GM21529 (cell line): ENCODE measurements around the gene TCEA2.
A peak's percentile ranks its signal among the peaks of the same experiment; 100 is the strongest.
"Not testable (repeated sequence)": the region's sequence is repeated elsewhere in the genome, so short reads cannot be mapped to it uniquely, and the experiment has no call there.

Experiments used
- ATAC-seq: cut with Tn5 transposase; IDR thresholded peaks from one replicate; pipeline ENCODE4 v1.9.1; 2021; ENCODE audit not compliant: unreplicated experiment

TCEA2 gene

DNA sequence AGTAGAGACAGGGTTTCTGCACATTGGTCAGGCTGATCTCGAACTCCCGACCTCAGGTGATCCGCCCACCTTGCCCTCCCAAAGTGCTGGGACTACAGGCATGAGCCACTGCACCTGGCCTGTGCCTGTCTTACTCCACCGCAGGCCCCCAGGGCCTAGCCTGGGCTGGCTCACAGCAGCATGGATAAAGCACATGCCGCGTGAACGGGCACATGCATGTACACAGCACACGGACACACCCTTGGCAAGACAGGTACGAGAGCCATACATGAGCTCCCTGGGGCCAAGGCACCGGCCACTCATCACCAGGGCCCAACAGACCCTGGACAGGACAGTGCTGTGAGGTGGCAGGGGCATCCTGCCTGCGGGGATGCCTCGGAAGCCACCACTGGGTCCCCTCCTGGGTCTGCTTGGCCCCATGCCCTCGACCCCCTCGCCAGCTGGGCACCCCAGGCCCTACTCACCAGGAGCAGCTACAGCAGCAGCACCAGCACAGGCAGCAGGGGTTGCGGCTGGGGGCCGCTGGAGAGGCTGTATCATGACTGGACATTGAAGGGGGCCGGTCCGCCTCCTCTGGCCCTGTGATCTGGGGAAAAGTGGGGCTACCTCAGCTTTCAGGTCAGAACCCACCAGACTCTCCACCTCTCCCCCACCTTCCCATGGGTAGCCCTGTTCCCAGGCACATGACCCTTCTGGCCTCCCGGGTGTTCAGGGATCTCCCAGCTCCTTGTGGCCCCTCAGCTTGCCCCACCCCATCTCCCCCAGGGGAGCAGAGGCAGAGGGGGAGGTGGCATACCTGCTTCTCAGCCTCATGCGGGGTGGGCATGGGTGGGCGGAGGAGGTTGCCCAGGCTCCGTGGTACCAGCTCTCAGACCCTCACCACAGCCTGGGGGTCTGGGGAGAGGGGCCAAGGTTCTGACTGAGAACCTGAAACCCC lies 13.3 kb downstream of the TCEA2 start:
- ATAC-seq, result no peak

DNA sequence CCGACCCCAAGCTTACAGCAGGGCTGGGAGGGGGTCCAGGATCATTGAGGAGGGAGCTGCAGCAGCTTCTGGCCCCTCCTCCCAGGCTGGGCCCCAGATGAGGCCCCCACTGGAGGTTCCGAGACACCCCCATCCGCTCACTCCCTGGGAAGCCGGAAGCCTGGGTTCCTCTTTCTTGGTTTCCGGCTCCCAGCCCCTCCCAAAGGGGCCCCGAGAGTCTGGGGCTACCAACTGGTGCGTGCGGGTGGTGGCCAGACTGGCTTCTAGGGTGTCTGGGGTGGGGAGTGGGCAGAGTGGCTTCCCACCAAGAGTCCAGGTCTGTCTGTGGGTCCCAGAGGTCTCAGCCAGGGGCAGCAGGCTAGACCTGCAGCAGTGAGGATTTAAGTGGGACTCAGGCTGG lies 14.1 kb downstream of the TCEA2 start:
- peak; percentile 24 for ATAC-seq

DNA sequence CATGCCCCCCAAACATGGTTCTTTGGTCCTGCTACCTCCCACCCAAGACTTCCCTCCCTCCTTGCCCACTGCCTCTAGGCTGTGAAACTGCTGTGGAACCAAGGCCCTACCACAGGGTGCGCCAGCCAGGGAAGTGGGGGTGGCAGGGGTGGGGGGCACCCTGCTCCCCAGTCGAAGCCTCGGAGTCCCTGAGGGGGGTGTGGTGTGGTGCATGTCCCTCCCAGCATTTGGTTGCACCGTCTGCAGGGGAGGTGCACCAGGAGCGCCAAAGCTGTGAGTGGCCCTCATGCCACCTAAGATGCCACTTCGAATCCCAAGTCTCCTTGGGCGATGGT lies 14.5 kb downstream of the TCEA2 start:
- no peak for ATAC-seq

DNA sequence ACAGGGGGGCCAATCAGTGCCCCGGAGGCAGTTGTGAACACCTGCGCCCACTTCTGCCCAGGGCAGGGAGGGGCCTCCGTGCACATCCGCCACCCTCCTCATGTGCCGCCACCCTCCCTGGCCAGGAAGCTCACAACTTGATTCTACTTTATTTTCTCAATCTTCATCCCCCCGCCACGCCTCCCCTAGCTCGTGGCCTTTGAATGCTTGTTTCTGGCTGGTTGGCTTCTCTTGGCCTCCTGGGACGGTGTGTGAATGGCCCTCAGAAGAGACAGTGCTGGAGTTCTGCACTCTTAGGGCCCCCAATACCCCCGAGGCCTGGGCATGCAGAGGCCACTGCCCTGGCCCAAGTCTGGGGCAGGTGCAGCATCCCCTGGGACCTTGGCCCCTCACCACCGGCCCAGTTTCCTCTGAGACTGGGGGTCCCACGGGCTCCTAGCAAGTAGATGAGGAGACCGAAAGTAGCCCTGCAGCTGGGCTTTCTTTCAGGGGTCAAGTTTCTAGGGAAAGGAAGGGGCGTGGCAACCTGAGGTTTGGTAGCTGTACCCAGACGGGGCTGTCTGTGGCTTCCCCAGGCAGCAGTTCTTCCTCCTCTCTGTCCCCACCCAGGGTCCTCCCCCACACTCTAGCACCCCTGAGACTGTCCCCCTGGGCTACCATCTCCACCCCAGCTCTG lies 15.0 kb downstream of the TCEA2 start:
- ATAC-seq, result no peak

DNA sequence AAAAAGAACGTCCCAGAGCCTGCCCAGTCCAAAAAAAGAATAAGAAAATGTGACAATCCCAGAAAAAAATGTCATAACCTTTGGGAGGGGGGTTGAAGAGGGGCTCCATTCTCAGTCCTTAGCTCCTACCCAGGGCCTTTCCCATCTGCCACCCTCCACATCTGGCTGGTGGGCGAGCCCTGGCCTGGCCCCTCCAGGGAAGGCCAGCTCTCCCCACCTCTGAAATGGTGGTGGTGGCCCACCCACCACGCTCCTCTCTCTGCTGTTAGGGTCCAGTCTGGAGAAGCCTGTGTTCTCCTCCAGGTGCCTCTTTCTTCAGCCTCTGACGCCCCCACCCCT lies 15.9 kb downstream of the TCEA2 start:
- ATAC-seq, result no peak

DNA sequence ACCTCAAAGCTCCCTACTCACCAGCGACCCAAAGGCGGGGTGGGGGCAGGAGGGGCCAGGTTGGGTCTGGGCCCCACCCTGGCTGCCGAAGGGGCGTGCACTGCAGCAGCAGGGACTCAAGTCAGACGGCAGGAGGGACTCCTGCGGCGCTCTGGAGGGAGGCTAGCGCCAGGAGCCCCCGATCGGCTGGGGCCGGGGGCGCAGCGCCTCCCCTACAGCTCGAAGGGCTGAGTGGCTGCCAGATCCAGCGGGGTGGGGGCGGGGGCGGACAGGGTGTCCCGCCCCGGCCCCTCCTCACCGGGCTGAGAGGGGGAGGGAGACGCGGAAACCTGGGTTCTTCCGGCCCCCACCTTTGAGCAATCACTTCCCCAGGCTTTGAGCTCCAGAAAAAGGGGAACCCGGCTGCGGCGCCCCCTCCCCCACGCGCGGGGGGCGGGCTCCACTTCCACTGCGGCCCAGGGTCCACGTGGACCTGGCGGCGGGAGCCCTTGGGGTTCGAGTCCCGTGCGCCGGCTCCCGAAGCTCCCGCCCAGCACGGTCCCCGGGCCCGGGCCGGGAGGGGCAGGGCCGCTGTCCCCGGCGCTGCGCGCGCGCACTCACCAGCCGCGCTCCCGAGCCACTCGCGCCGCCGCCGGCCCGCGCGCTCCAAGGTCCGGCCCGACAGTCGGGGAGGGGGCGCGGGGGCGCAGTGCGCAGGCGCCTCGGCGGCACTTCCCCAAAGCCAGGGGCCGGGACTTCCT lies 16.4 kb downstream of the TCEA2 start, which contains the start of gene RGS19:
Gene RGS19, minus strand, starts transcription at position 246 of the 740 bp plus-strand sequence. CDS start 2,632 bp downstream, outside the sequence.
- peak; percentile 37 for ATAC-seq

DNA sequence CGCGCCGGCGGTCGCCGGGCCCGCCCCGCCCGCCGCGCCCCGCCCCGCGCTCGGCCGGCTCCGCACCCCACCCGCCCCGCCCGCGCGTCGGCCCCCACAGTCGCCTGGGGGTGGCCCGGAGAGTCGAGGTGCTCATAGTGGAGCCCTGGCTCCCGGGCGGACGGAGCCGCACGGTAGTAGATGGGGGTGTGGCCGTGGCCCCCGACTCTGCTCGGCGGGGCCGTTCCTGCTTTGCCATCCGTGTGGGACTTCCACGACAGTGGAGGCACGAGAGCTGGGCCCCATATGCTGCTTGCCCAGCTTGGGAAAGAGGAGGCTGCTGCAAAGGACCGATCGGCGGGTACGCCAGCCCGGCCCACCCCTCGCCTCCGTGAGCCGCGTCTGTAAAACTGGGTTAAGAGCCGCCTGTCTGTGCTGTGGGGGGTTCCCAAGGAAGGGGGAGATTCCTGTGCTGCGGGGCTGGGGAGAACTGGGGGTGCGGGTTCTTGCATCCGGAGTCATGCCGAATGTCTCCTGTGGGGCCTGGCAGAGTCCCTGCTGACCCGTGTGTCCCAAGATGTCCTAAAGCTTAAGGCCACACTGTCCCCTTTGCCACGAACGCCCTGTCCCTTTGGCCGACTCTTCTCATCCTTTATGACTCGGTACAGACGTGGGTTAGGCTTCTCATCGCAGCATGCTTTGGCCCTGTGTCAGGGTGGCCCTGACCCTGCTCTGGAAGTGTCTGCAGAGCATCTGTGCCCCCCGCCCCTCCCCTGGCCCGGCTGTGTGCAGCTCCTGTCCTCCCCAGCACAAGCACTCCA lies 17.2 kb downstream of the TCEA2 start, which contains the start of gene OPRL1:
Gene OPRL1, plus strand, starts transcription at position 70 of the 800 bp plus-strand sequence. CDS start 12,639 bp downstream, outside the sequence.
- ATAC-seq, result no peak

DNA sequence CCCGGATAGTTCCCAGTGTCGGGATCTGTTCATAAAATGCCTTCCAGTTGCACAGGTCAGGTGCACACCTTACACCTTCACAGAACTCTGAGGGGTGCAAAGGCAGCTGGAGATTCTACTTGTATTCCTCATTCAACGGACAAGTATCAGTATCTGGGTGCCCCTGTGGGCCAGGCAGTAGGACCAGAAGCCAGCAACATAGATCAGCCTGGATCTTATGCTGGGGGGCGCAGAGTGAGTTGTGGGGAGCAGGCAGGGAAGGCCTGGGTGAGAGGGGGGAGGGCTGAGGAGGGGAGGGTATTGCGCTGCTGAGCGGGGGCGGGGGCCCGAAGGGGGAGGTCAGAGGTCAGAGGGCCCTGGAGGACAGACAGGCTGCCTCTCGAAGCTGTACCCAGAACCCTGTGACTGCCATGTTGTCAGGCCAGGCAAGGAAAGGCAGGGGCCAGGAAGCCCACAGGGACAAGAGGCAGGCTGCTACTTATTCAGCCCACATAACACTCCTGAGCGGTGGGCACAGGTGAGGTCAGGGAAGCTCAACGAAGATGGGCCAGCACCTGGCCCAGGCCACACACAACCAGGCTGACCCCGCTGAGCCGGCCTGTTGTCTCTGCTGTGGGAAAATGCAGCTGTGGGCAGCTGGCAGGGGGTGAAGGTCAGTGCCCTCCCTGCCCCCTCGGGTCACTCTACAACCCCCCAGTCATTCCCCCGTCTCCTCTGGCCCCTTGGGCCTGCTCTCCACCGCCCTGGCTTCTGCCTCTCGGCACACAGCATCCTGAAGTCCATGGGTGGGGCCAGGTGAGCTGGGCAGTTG lies 18.0 kb downstream of the TCEA2 start:
- no peak for ATAC-seq

DNA sequence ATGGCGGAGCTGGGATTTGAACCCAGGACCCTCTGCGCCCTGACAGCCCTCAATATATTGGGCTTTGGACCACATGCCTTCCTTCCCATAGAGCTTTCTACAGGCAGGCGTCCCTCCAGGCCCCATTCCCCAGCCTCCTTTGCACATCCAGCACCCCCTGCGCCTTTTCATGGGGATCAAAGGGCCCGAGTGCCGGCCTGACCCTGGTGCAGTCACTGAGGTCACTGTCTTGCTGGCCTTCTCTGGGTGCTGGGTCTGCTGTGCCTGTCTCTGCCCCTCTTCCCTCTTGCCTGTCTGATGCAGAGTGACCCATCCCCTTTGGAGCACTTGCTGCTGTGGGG lies 18.6 kb downstream of the TCEA2 start:
- no peak for ATAC-seq

DNA sequence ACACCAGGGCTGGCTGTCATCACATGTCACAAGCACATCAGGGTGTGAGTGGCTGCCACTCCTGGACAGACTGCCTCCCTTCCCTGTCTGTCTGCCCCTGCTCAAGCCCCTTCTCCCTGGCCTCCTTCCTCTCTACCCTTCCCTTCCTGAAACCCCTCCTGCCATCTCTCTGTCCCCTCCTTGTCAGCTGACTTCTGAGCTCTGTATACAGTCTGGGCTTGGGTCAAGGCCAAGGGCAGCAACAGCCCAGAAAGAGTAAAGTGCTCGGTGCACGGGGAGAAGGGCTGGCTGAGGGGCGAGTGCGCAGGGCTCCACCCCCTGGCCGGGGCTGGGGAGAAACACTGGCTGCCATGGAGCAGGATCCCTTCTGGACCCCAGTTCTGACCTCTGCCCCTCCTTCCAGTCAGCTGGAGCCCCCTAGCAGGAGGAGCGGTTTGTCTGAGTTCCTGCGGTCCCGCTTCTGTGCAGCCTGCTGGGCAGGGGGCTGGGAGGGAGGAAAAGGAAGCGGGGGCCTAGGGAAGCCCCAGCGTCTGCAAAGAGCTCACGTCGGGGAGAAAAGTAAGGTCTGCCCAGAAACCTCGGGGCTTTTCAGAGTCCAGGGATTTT lies 19.2 kb downstream of the TCEA2 start:
- ATAC-seq, result no peak

DNA sequence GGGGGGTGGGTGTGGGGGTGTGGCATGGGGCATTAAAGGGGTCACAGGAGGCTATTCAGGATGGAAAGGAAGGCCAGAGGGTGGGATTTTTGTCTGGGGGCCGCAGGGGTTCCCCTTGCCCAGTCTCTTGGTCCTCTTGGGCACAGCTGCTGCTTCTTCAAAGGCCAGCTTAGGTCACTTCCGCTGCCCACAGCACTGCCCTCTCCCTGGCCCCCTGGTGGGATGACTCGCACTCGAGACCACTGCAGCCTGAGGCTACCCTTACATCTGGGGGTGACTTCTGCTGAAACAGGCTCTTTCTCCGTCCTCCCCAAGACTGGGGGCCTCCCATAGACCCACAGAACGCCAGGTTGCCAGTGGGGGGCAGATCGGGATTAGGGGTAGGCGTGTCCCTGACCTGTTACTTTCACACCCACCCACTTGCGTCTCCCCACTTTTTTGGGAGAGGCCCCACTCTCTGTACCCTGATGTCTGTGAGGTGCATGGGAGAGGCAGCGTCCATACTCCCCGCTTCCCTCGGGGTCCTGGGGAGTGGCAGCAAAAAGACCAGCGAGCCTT lies 19.9 kb downstream of the TCEA2 start:
- ATAC-seq, result no peak

DNA sequence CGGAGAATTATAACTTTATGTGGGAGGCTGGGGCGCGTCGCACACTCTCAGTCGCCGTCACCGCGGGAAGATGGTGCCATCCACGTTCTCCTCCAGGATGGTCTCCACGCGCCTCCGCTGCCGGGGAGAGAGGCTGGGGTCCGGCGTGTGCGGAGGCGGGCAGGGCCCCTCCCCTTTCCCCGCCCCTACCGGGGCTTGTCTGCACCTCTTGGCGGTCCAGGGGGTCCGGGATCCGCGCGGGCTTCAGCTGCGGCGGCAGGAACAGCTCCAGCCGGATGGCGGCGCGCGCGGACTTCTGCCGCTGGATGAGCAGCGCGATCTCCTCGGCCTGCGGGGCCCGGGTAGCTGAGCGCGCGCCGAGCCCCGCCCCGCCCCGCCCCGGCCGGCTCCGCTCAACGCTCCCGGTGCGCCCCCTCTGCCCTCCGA lies 20.4 kb downstream of the TCEA2 start:
- ATAC-seq, result no peak

DNA sequence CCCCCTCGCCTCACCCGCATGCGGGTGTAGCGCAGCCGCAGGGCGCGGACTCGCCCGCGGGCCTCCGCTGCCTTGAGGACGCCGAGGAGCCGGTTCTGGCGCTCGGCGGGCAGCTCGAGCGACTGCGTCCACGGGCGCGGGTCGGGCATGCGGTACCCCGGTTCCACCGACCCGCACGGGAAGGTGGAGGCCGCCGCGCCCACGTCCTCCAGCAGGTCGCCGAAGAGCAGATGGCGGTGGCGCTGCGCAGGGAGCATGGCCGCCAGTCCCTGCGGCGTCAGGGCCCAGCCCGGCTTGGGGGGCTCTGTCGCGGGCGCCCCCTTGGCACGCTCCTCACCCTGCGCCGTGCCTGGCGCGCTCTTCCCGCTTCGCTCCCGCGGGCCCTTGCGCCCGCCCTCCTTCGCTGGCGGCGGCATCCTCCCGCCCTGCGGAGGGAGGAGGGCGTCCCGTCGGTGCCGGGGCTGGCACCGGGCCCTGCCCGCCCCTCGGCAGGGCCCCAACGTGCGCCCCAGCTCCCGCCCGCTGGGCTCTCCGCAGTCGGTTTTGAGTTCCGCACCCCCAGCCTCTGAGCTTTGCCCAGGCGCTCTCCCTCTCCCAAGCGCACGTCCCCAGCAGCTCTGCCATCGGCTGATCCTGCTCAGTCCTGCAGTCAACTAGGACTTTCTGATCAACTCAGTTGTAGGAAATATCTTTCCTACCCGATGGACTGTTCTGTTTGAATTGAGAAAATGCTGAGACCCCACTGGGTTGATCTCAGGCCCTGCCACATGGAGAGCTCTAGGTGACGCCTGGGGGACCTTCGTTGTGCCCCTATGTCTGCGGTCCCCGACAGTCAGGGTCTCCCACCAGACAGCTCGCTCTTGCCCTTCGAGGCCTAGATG lies 21.0 kb downstream of the TCEA2 start, which contains the start of gene LKAAEAR1:
Gene LKAAEAR1, minus strand, starts transcription at position 595 of the 881 bp plus-strand sequence. Its CDS starts 179 bp downstream, at position 416.
- ATAC-seq, result no peak

DNA sequence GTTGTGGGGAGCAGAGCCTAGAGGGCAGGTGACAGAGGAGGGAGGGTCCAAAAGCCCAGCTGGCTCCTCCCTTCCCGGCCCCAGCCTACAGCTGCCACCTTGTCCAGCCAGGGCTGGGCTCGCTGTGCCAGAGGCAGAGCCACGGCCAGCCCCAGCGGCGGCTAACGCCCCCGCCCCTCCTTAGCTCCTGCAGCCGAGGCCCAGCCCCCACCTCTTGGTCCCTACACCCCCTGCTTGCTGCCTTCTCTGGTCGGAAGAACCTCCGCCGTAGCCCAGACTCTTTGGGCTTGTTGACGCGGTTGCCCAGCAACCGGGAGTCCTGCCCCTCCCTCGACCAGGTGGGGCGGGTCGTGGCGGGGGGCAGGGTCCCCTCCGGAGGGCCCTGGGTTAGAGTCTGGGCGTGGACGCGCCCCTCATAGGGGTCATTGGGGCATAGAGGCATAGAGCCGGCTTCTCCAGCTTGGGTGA lies 21.7 kb downstream of the TCEA2 start:
- ATAC-seq, result no peak

DNA sequence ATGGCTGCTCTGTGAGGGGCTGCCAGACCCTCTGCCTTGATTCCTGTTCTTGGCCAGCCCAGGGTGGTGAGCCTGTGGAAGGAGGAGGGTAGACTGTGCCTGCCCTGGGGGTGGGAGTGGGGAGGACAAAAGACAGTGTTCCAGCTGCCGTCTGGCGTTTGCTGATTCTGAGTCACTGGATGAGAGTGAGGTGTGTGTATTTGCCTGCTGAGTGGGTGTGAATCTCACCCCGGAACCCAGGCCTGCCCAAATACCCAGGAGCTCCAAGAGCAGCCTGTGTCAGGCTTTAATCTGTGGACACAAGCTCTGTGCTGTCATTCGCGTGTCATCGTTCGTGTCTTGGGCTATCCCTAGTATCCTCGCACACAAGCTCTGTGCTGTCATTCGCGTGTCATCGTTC lies 23.8 kb downstream of the TCEA2 start:
- no peak for ATAC-seq

DNA sequence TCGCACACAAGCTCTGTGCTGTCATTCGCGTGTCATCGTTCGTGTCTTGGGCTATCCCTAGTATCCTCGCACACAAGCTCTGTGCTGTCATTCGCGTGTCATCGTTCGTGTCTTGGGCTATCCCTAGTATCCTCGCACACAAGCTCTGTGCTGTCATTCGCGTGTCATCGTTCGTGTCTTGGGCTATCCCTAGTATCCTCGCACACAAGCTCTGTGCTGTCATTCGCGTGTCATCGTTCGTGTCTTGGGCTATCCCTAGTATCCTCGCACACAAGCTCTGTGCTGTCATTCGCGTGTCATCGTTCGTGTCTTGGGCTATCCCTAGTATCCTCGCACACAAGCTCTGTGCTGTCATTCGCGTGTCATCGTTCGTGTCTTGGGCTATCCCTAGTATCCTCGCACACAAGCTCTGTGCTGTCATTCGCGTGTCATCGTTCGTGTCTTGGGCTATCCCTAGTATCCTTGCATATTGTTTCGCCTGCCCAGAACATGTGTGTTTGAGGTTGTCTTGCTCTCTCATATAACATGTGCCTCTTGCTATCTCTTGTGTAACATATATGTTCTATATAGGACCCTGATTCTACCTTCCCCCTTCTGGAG lies 24.3 kb downstream of the TCEA2 start:
- ATAC-seq, result not testable (repeated sequence)

DNA sequence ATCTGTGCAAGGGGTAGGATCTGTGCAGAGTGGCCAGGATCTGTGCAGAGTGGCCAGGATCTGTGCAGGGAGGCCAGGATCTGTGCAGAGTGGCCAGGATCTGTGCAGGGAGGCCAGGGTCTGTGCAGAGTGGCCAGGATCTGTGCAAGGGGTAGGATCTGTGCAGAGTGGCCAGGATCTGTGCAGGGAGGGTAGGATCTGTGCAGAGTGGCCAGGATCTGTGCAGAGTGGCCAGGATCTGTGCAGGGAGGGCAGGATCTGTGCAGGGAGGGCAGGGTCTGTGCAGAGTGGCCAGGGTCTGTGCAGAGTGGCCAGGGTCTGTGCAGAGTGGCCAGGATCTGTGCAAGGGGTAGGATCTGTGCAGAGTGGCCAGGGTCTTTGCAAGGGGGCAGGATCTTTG lies 25.6 kb downstream of the TCEA2 start:
- ATAC-seq, result not testable (repeated sequence)

DNA sequence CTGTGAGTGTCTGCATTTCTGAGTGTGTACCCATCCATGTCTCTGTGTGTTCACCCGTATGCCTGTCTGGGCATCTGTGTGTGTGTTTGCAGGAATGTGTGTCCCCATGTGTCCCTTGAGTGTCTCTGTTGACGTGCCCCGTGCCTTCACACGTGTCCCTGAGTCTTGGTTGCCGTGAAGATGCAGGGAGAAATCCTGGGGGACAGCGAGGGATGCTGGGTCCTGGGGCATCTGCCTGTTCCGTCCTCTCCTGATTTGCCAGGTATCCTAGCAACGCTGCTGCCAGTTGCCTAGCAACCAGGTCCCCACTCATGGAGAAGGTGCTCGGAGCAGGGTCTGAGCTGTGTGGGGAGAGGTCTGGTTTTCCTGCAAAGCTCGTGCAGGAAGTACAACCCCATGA lies 27.2 kb downstream of the TCEA2 start:
- no peak for ATAC-seq
